Measurements from ENCODE around the gene EMID1.

The EMID1 gene

GRCh38 chr22:29260031-29260560 lies 54.4 kb downstream of the EMID1 start:
- no peak for DNase-seq (ENCODE audit: low spot score)
- in situ Hi-C loops (cut with MboI; ENCODE audit: low pct_unique_long_range_greater_than_20kb, low sequenced_read_pairs, unreplicated experiment): no loop called here
- TF ChIP-seq CTCF (IDR thresholded peaks at IDR 0.05; ENCODE audit: extremely low read depth, insufficient read depth, missing control alignments): no peak

GRCh38 chr22:29260601-29261315 lies 55.1 kb downstream of the EMID1 start:
- in situ Hi-C loops (cut with MboI; ENCODE audit: low pct_unique_long_range_greater_than_20kb, low sequenced_read_pairs, unreplicated experiment): no loop called here
- no peak for DNase-seq (ENCODE audit: low spot score)
- TF ChIP-seq CTCF (IDR thresholded peaks at IDR 0.05; ENCODE audit: extremely low read depth, insufficient read depth, missing control alignments): no peak

DNA sequence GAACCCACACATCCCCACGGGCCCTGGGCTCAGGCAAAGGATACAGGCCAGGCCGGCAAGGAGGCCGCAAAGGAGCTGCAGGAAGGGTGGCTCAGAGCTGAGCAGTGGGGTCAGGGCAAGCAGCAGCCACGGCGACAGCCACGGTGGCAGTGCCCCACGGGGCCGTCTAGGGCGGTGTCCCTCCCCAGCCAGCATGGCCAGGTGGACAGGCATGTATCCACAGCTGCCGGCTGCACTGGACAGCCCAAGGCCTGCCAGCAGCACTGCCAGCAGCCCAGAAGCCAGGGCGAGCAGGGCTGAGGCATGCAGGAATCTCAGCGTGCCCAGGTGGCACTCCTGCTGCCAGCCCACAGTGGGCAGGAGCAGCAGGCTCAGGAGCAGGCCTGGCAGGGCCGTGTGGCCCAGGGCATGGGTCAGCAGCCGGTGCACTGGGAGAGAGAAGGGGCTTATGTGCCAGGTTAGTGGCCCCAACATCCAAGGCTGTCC lies 58.1 kb downstream of the EMID1 start:
- DNase-seq (ENCODE audit: low spot score): no peak
- TF ChIP-seq CTCF (IDR thresholded peaks at IDR 0.05; ENCODE audit: extremely low read depth, insufficient read depth, missing control alignments): no peak
- in situ Hi-C loops (cut with MboI; ENCODE audit: low pct_unique_long_range_greater_than_20kb, low sequenced_read_pairs, unreplicated experiment): no loop called here

- TF ChIP-seq CTCF (IDR thresholded peaks at IDR 0.05; ENCODE audit: extremely low read depth, insufficient read depth, missing control alignments): no peak
- DNase-seq (ENCODE audit: low spot score): no peak
- in situ Hi-C loops (cut with MboI; ENCODE audit: low pct_unique_long_range_greater_than_20kb, low sequenced_read_pairs, unreplicated experiment): no loop called here
Observed at GRCh38 chr22:29265305-29265704, 59.6 kb downstream of the EMID1 start.

GRCh38 chr22:29265929-29266328 lies 60.2 kb downstream of the EMID1 start:
- no peak for DNase-seq (ENCODE audit: low spot score)
- in situ Hi-C loops (cut with MboI; ENCODE audit: low pct_unique_long_range_greater_than_20kb, low sequenced_read_pairs, unreplicated experiment): no loop called here
- no peak for TF ChIP-seq CTCF (IDR thresholded peaks at IDR 0.05; ENCODE audit: extremely low read depth, insufficient read depth, missing control alignments)

DNA sequence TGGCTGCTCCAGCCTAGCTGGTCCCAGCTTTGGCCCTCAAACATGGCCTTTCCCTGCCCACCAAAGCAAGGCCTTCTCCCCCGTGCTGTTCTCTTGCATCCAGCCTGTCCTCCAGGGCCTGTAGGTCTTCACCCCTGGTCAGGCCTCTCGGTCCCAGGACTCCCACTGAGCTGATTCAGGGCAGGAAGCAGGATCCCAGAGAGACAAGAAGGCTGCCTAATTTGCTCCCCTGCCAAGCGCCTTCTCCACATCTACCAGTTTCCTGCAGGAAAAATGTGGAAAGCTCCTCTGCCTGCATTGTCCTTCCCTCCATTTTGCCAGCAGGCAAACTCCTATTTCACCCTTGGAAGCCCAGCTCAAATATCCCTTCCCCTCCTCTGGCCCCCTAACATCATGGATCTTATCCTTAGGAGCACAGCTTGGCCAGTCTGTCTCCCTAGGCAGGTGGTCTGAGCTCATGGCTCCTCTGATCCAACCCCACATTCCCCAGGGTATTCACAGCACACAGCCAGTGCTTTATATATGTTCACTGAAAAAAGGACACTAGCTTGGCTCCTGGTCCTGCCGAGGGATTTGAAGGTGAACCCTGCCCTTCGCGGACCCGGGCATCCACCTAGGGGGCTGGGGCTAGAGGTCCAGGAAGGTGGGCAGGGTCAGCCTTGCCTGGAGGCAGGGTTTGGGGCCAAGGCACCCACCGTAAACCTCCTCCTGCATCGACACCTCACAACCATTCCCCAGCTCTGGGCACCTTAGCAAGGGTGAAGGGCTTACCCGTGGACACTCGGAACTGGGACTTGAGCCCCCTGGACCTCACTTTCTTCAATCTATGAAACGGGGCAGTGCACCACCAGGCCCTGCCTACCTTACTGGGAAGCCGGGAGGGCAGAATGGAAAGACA lies 61.1 kb downstream of the EMID1 start:
- in situ Hi-C loops (cut with MboI; ENCODE audit: low pct_unique_long_range_greater_than_20kb, low sequenced_read_pairs, unreplicated experiment): no loop called here
- no peak for DNase-seq (ENCODE audit: low spot score)

More for the DNA sequence above, 61.1 kb downstream of the EMID1 start:
- TF ChIP-seq CTCF (IDR thresholded peaks at IDR 0.05; ENCODE audit: extremely low read depth, insufficient read depth, missing control alignments): no peak
